Tibial nerve (tissue), 4 donors: ENCODE data around the gene SLC12A9.

ENCODE experiments used
- EP300 ChIP-seq, 2 donors: sonication (generic); formaldehyde crosslinking; IDR thresholded peaks; one replicate each; pipeline ENCODE4 v1.6.1; 2017; ENCODE audit warnings: antibody characterized with exemption in 2 of 2, mild to moderate bottlenecking in 1 of 2
- POLR2A ChIP-seq, 2 donors: fragments of 450-650 bp; IDR thresholded peaks; one replicate each; pipeline ENCODE4 v1.6.1; 2017; ENCODE audit warnings: antibody characterized with exemption in 2 of 2, mild to moderate bottlenecking in 2 of 2, moderate library complexity in 2 of 2
- TF ChIP-seq, protein P1 (sequence below), 5 experiments: fragments of 200-600 bp in 3 of 5; fragments of 450-650 bp in 2 of 5; sonication (generic) in 3 of 5; IDR thresholded peaks; one replicate each; pipeline ENCODE4 v1.5.1; 2016 to 2019; ENCODE audit warnings: antibody characterized with exemption in 5 of 5, mild to moderate bottlenecking in 3 of 5, moderate library complexity in 2 of 5

DNA sequence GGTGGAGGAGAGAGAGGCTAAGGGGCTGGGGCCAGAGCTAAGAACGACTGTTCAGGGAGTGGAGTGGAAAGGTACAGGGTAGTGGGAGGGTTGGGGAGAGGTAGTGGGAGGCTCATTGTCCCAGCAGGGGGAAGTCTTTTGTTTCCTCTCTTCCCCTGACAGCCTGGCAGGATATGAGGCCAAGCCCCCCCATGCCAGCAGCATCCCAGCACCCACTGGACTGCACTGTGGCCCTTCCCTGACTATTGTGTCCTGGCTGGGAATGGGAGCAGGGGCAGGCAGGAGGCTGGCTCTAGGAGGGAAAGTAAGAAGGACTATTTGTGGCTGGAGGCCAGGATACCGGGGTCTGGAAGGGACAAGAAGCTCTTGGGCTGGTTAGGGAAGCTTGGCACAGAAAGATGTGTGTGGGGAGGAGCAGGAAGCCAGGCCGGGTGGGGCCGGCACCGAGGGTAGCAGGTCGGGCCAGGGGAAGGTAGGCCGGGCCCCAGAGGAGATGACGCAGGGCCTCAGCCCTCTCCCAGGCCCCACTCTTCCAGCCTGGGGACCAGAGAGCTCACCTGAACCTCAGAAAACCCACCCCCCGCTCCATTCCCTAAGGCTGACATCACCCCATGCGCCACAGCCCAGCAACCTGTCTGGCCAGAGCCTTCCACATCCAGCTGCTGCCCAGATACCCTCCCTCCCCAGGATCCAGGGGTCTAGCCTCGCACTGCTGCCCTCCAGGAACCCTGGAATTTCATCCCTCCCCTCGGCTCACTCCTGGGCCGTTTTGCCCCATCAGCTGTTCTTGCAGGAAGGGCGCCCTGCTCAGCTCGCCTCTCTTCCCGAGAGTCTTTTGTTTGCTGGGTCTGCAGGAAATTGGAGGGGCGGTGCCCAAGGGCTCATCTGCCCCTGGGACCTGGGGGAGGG, 16.4 kb upstream of the SLC12A9 start:
- TF ChIP-seq, protein P1, sequence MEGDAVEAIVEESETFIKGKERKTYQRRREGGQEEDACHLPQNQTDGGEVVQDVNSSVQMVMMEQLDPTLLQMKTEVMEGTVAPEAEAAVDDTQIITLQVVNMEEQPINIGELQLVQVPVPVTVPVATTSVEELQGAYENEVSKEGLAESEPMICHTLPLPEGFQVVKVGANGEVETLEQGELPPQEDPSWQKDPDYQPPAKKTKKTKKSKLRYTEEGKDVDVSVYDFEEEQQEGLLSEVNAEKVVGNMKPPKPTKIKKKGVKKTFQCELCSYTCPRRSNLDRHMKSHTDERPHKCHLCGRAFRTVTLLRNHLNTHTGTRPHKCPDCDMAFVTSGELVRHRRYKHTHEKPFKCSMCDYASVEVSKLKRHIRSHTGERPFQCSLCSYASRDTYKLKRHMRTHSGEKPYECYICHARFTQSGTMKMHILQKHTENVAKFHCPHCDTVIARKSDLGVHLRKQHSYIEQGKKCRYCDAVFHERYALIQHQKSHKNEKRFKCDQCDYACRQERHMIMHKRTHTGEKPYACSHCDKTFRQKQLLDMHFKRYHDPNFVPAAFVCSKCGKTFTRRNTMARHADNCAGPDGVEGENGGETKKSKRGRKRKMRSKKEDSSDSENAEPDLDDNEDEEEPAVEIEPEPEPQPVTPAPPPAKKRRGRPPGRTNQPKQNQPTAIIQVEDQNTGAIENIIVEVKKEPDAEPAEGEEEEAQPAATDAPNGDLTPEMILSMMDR (IDR thresholded peaks at IDR 0.05): no peak
- TF ChIP-seq POLR2A (IDR thresholded peaks at IDR 0.05): no peak
- no peak for TF ChIP-seq EP300 (IDR thresholded peaks at IDR 0.05)
